Amniotic epithelial cell (primary cell): Measurements from ENCODE around the gene CRYBA2.

Experiments used
- DNase-seq: peaks from one replicate; pipeline ENCODE4 v3.0.0-alpha.2; 2010; ENCODE audit warnings: low read depth

CRYBA2 gene

DNA sequence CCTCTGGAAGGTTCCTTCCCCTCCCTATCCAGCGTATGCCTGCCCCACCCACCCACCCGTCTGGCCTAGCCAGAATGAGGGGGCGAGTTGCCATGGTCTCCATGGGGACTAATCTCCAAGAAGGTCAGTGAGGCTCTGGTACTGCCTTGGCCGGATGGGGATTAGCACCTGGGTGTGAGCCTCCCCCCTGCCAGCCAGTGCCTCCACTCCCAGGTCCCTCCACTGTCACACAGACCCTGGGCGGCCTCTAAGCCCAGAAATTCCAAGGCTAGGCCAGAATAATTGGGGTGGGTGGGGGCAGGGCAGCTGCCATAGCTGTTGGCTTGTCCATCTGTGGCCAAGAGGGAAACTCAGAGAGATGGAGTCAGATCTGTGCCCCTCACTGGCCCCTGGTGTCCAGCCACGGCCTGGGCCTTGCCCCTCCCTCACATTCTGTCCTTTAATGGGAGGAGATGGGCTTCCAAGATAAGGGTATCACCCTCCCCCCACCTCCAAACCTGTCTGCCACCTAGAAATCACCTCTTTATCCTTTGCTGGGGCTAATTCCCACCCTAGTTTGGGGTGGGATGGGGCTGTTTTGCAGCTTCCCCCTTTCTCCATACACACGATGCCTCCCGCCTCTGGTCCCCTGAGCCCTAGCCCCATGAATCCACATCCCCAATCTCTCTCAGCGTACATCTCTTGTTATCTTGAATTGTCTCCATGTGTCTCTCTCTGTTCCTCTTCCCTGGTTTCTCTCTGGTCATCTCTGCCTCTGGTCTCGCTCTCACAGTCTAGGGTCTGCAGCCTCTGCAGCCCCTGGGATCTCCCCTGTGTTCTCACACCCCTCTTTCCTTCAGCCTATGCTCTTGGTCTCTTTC lies 6.0 kb upstream of the CRYBA2 start:
- no peak for DNase-seq

DNA sequence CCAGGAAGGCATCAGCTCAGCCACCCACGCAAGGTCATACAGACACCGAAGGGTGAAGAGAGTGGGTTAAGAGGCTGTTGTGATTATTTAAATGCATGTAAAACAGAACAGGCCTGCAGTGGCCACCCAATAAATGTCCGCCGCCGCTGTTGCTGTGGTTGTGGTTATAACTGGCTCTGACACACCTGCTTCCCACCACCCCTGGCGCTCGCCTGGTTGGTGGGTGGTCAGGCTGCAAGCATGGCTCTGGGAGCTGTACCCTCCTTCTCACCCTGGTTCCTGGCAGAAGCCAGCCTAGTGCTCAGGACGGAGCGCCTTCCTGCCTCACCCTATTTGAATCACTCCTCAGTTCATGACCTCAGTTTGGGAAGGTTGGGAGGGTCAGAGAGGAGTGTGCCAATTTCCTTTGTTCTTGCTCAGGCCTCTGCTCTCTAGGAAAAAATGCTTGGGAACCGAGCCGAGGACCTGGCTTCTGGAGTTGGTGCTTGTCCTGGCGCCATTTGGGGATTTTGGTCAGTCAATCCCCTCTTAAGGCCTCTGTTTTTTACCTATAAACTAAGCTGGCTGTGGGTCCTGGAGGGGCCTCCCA lies 5.3 kb upstream of the CRYBA2 start:
- no peak for DNase-seq

DNA sequence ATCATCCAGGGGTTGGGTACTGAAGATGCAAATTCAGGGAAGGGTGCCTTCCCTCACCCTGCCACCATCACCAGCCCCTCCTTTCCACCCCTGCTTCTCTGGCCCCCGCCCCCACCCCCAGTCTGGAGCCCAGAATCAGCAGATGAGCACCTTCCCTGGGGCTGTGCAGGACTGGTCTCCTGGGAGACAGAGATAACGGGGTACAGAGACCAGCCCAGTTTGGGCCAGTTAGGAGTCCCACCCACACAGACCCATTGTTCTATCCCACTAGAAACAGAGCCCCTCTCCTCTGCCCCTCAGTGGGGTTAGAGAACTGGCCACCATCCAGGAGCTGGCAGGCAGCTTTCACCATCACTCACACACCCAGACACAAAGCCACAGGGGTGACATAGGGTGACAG lies 4.5 kb upstream of the CRYBA2 start:
- DNase-seq = no peak

- DNase-seq = no peak
These were observed 3.7 kb upstream of the CRYBA2 start for GRCh38 chr2:218996937-218997336.

DNA sequence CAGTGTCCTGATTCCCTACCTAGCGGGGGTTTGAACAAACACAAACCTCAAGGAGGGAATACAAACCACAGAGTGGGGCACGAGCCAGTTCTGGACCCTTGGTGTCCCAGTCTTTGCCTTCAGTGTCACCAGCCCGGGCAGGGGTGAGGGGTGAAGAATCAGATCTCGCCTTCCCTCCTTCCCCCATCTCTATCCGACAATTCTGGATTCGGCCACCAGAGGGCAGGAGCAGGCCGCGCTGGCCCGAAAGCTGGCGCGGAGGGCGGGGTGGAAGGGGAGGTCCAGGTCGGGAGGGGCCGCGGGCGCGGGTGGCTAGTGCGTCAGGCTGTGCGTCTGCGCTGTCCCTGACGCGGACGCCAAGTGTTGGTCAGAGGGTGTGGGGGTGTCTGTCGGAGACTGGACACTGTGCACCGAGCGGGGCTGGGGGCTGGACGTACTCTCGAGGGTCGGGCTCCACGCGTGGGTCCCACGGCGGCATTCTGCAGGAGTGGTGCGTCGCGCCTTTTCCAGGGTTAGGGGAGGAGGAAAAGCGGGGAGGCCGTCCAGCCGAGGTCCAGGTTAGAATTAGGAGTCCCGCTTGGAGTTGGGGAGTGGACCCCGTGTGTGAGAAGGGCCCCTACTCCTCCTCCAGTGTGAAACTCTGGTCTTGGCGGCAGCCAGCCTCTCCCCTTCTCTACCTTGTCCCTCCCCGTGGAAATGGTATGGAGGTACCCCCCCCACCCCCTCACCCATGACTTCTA lies 2.9 kb upstream of the CRYBA2 start:
- peak; percentile 47 for DNase-seq

GRCh38 chr2:218995561-218995960 lies 2.3 kb upstream of the CRYBA2 start:
- DNase-seq = no peak

DNA sequence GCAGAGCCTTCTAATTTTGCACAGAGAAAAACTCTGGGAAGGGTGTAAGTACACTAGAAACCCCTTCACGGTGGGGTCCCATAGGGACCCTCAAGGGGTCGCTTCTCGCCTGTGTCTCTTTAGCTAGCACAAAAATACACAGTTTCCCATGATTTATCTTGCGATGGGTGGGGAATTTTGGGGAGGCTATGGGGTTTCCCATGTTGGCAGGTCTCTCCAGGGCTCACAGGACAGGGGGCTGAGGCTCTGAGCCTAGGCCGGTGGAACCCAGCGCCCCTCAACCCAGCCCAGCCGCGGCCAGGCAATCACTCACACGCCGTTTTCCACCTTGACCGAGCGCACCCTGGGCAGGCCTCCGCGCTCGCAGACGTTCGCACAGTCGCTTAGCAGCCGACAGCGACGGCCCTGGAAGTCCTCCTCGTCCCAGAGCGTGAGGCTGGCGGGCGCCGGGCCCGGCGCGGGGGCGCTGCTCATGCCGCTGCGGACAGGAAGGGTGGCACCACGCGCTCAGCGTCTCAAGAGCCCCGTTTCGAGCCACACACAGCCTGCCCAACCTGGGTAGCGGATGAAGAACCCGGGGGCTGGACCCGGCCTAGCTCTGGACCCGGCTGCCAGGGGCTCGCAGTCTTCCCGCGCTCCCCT lies 398 bp downstream of the CRYBA2 start:
- DNase-seq = no peak

DNA sequence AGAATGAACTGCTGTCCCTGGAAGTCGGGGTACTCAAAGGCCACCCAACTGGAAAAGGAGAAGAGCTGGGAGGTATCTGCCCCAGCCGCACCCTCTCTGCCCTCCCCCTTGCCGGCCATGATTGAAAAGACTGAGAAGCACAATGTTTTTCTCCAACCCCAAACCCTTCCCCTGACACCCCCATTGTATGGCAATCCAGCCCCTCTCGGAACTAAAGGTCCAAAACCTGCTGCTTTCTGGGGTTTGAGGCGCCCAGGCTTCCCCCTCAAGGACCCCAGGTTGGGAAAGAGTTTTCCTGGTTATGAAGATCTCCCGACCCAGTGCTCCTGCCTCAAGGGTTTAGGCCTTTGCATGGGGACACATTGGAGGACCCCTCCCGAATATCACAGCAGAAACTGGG lies 1.0 kb downstream of the CRYBA2 start:
- no peak for DNase-seq

DNA sequence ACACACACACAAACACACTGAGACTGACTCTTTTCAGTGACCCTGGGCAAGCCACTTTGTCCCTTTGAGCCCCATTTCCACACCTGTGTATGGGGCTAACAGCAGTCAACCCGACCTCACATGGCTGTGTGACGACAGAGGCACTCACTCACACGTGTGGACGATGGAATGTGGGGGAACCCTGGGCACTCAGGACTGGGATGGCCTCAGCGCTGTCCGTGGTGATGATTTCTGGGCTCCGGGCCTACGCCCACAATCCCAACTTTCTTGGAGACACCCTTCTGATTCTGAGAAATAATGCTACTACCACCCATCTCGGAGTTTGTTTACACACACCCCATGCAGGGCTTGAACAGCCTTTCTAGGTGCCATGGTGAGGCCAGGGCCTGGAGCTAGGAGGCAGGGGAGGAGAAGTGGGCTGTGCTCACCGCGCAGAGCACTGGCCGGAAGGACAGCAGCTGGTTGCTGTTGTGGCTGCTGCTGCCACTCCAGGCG lies 1.5 kb downstream of the CRYBA2 start:
- DNase-seq = peak; percentile 54

DNA sequence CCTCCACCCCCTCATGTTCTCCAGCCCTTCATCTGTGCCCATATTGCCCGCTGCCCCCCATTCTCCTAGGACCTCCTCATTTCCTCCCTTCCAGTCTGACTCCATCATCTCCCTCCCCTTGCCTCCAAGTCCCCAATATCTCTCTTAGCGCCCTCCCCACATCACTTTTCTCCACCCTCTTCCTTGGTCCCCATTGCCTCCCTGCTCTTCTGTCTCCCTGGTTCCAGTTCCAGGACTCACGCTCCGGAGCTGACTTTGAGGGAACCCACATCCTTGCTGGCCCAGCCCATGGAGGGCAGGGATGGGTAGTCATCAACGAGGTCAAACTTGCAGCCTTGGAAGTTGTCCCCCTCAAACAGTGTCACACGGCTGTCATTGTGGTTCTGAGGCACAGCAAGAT lies 2.6 kb downstream of the CRYBA2 start:
- no peak for DNase-seq

GRCh38 chr2:218990052-218990451 lies 3.2 kb downstream of the CRYBA2 start:
- DNase-seq = no peak

DNA sequence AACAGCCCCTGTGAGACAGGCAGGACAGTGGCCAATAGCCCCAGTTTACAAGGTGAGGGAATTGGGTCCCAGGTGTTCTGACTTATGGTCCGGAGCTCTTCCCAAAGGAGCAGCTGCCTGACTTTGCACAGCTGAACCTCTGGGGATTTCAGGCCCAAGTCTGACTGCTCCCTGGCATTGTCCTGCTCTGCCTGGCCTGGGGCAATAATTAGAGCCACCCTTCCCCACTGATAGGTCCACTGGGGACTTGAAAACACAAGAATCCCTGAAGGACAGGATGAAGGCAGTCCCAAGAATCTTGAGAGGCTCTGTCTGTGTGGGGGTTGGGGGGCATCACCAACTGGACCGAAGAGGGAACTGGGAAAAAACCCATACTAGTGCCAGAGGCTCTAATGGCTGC lies 4.6 kb downstream of the CRYBA2 start:
- no peak for DNase-seq

- no peak for DNase-seq
These were observed 5.1 kb downstream of the CRYBA2 start for GRCh38 chr2:218988164-218988563.

DNA sequence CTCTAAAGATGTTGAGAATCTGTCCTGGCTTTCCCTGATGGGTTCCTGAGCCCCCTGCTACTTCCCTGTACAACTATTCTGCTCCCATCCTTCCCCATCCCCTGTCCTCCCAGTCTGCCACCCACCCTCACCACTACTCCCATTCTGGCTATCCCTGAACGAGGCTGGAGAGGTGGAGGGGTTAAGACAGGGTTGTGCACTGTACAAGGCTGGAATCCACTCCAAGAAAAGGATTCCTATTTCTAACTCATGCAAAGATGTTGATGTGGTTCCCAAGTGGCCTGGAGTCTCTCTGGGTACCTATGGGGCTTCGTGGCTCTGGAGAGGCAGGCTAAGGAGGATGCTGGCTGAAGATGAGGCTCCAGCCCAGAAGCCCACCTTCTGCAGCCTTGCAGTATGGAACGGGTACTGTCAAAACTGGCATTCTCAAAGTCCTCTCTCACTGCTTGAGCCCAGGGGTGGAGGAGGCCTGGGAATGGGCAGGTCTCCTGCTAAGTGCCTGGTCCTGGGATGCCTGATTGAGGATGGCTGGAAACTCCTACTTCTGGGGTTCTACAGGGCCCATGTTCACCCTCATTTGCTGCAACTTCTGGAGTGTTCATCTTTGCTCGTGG lies 7.0 kb downstream of the CRYBA2 start:
- DNase-seq = no peak

DNA sequence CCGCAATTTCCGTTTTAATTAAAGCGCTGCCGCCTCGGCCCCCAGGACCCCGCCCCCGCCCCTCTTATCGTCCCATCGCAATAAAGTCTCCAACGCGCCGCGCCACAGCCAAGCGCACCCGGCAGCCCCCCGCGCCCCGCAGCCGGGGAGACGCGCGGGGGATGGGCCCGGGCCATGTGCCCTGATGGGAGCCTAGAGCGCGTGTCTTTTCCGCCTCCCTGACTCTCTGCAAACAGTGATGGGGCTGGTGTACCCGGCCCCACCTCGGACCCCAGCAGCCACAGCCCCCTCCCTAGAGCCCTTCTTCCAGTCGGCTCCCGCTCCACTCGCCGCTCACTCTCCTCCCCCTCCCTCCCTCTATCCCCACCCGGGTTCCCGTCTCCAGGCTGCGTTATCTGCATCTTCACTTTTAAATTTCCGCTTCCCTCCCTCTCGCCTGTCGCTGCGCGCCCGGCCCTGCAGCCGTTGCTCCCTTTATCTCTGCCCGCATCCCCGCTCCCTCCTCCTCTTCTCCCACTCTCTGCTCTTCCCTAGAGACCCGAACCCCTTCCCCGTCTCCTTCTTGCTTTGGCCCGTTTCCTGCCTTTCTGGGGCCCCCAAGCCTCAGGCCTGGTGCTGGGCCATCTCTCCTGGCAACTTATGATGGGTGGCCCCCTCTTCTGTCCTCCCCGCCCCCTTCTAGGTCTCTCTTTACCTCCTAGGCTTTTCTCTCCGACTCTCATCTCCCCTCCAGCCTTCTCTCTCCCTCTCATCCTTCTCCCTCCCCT lies 7.7 kb downstream of the CRYBA2 start:
- DNase-seq = no peak

DNA sequence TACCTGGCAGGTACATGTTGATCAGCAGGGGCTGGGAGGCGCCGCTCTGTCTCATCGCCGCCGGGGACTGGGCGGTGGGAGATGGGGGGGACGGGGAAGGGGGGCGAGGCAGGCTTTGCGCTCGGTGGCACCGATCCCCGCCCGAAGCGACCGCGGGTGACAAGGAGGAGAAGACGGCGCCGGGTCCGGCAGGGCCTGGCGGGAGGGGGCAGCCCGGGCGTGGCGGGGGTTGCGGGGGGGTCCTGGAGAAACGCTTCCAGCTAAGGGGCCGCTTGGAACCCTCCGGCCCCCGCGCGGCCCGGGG lies 8.2 kb downstream of the CRYBA2 start, which contains the start of gene FEV:
TSS of gene FEV (minus strand) at position 164 of the 304 bp plus-strand sequence. CDS start at position 55, 109 bp downstream.
- DNase-seq = no peak

GRCh38 chr2:218984239-218985020 lies 8.8 kb downstream of the CRYBA2 start:
- DNase-seq = no peak

DNA sequence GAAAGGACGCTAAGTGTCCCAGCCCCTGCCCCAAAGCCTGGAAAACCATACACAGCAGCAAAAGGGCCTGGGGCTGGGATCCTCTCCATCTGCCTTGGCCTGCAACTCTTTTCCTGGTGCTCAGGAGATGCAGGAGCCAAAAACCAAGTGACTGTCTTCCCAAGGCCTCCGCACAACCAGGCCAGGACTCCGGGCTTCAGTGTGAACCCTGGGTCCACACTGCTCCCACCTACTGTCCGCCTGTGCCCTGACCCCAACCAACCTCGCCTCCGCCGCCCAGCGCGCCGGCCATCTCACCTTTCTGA lies 9.3 kb downstream of the CRYBA2 start:
- DNase-seq = no peak

GRCh38 chr2:218983263-218983933 lies 9.8 kb downstream of the CRYBA2 start:
- no peak for DNase-seq
